ENCODE results near the gene RFC2.
"Not testable (repeated sequence)": the region's sequence is repeated elsewhere in the genome, so short reads cannot be mapped to it uniquely, and the experiment has no call there.

Gene RFC2

GRCh38 chr7:74248156-74248555 is 6.0 kb downstream of the RFC2 start:
- DNase-seq (ENCODE audit: low read depth in 2 of 2) = no peak

GRCh38 chr7:74246497-74246896 is 7.7 kb downstream of the RFC2 start:
- DNase-seq (ENCODE audit: low read depth in 2 of 2) = no peak

DNA sequence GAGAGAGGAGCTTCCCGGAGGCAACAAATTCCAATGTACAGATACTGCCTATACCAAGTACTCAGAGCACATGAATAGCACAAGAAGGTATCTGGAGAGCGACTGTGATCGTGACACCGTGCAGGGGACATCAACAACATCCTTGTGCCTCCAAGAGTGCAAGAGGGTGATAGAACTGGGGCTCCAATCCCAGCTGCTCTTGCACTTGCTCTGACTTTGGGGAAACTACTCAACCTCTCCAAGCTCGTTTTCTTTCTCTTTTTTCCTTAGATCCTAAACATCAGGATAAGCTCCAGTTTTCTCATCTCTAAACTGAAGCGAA is 12.1 kb downstream of the RFC2 start:
- DNase-seq (ENCODE audit: low read depth in 2 of 2) = no peak

DNA sequence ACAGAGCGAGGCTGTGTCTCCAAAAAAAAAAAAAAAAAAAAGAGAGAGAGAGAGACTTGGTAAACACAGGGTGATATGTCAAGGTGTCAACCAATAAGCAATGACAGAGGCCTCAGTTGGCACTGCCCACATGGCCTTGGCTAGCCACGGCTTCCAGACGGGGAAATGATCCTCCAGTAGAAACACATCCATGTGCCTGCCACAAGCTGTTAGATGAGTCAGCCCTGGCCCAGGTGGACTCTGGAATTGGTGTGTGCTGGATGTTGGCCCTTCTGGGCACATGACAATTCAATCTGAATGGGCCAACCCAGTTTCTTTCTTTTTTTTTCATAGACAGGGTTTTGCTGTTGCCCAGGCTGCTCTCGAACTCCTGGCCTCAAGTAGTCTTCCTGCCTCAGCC is 13.7 kb downstream of the RFC2 start:
- no peak for DNase-seq (ENCODE audit: low read depth in 2 of 2)

DNA sequence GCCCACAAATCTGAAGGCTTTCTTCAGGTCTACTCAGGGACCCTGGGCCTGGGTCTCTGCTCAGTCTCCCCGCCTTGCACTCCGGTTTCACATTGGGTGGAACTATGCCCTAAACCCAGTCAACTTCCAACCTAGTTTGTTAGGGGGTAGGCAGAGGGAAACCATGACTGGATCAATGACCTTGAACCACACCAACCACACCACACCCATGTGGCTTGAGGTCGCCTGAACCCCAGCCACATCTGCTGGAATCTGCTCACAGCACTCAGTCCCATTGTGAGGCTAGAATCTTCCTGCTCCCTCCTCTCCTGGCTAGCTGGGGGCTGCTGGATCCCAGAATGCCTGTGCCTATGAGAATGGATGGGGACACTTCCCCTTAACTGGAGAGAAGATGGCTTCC is 17.9 kb downstream of the RFC2 start:
- DNase-seq (ENCODE audit: low read depth in 2 of 2) = no peak

DNA sequence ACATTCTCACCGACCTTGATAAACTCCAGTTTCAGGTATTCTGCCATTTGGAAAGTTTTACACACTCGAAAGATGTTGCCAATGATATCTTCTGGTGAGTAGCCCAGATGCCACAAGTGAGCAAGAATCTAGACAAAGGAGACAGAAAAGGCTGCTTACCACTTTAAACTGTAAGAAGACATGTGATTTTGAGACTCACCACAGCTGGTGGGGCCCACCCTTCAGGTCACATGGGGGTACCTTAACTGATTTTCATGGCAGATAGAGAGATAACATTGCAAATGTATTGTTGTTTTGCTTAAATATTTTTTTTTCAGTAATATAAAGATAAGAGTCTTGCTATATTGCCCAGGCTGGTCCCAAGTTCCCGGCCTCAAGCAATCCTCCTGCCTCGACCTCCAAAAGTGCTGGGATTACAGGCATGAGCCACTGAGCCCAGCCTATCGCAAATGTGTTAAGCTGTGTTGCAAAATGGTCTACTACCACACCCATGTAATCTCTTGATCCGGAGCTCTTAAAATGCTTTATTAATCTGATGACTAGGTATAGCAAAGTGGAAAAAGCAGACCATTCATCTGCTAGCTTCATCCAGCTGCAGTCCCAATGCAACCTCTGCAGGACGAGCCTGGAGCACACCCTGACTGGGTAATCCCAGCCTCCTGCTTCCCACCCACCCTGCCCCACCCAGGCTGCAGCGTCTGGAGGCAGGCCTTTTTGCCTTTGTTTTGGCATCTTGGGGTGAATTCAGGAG is 18.5 kb downstream of the RFC2 start:
- DNase-seq (ENCODE audit: low read depth in 2 of 2) = no peak

- no peak for DNase-seq (ENCODE audit: low read depth in 2 of 2)
Measured at GRCh38 chr7:74233655-74234285, 20.4 kb downstream of the RFC2 start.

- no peak for DNase-seq (ENCODE audit: low read depth in 2 of 2)
Measured at GRCh38 chr7:74231232-74231590, 23.0 kb downstream of the RFC2 start.

GRCh38 chr7:74230446-74231231 is 23.6 kb downstream of the RFC2 start:
- no peak for DNase-seq (ENCODE audit: low read depth in 2 of 2)

GRCh38 chr7:74228951-74229900 is 25.0 kb downstream of the RFC2 start:
- no peak for DNase-seq (ENCODE audit: low read depth in 2 of 2)

- no peak for DNase-seq (ENCODE audit: low read depth in 2 of 2)
Measured at GRCh38 chr7:74226633-74227032, 27.6 kb downstream of the RFC2 start.

DNA sequence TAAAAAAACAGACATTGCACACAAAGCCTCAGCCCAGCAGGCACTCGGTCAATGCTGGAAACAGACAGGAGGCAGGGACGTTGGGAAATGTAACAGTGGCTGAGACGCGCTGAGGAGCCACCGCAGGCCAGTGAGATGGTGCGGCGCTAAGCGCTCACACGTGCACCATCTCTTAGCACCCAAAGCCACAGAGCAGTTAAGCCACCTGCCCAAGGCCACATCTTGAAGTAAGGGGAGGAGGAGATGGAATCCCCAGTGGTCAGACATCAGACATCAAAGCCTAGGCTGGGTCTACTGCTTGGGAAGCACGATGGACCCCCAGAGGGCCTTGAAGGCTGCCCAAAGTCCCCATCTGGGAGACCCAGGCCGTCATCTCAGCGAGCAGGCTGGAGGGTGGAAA is 28.8 kb downstream of the RFC2 start:
- no peak for DNase-seq (ENCODE audit: low read depth in 2 of 2)

- not testable (repeated sequence) for DNase-seq (ENCODE audit: low read depth in 2 of 2)
Measured at GRCh38 chr7:74224907-74225306, 29.3 kb downstream of the RFC2 start.

GRCh38 chr7:74224511-74224832 is 29.7 kb downstream of the RFC2 start:
- no peak for DNase-seq (ENCODE audit: low read depth in 2 of 2)

DNA sequence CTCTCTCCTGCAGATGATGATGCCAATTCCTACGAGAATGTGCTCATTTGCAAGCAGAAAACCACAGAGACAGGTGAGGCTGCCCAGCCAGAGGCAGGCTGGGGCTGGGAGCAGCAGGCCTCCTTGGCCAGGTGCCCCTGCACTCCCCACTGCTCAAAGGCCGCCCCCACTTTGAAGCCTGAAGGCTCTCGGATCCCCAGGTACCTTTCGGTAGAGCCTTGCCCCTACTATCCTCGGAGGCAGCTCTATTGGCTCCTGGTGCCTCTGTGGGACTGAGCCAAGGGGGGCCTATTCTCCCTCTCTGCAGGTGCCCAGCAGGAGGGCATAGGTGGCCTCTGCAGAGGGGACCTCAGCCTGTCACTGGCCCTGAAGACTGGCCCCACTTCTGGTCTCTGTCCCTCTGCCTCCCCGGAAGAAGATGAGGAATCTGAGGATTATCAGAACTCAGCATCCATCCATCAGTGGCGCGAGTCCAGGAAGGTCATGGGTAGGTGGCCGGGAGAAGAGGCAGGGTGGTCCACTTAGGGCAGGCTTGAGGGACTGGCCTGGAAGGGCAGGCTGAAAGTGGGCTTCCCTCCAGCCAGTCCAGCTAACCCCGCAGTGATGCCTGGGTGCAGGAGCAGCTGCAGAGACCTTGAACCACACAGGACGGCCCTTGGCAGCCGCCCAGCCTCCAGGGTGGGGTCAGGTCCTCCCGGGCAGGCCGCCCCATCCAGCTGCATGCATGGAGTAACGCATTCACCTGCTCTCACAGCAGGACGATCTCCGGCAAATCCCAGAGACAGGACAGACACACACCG is 30.3 kb downstream of the RFC2 start:
- DNase-seq (ENCODE audit: low read depth in 2 of 2) = no peak

DNA sequence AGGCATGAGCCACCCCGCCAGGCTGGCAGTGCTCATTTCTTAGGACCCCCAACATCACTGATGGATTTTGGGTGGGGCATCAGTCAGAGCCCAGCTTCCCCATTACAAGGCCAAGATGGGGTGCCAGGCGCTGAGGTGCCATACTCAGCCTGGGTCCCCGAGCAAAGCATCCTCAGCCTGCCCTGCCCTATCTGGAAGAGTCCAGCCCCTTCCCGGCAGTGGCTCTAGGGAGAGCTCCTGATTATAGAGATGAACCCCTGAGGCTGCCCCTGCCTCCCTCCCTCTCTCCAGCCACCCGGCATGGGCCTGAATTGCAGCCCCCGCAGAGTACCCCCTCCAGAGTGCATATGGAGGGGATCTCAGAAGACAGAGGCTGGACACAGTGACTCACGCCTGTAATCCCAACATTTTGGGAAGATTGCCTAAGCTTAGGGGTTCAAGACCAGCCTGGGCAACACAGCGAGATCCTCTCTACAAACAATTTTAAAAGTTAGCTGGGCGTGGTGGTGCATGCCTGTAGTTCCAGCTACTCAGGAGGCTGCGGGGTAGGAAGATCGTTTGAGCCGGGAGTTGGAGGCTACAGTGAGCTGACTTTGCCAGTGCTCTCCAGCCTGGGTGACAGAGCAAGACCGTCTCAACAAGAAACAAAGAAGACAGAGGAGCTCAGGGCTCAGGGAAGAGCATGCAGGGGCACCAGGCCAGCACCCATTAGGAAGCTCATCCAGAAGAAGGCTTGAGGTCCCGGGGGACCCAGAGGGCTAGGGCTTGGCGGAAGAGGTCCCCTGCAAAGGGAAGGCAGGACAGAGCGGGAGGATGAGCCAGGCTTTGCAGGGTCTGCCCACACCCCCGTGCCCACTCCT is 31.1 kb downstream of the RFC2 start:
- no peak for DNase-seq (ENCODE audit: low read depth in 2 of 2)

DNA sequence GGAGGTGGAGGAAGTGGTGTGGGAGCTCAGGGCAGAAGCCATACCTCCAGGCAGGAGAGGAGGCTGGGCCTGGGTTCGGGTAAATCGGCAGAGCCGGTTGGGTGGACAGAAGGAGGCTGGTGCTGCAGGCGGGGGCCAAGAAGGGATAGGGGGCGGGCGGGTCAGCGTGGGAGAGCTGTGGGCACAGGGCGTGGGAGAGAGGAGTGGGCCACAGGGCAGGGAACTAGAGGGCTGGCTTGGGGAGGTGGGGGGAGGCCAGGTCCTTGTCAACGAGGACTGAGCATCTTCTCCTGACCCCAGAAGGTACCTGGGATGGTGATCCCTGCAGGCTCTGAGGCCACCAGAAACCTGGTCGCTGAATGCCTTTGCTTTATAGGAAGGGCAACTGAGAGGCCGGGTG is 32.5 kb downstream of the RFC2 start:
- no peak for DNase-seq (ENCODE audit: low read depth in 2 of 2)

- DNase-seq (ENCODE audit: low read depth in 2 of 2) = no peak
Measured at GRCh38 chr7:74220229-74220628, 34.0 kb downstream of the RFC2 start.

- no peak for DNase-seq (ENCODE audit: low read depth in 2 of 2)
Measured at GRCh38 chr7:74219416-74219815, 34.8 kb downstream of the RFC2 start.

DNA sequence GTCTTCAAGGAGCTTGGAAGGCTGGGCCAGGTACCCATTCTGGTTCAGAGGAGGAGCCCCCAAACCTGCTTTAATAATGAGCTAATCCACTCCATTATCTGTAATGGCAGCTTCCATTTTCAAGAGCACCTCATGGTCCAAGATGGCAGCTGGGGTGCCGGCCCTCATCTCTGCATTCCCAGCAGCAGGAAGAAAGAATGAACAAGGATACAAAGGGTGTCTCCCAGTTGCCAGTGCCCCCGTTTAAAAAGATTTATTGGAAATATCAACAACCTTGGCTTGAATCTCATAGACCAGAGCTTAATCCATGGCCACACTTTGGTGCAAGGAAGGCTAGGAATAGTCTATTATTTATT is 35.9 kb downstream of the RFC2 start:
- no peak for DNase-seq (ENCODE audit: low read depth in 2 of 2)
